NCI-H748 (cell line): ENCODE data around the gene NACA.
"Not testable (repeated sequence)": the region's sequence is repeated elsewhere in the genome, so short reads cannot be mapped to it uniquely, and the experiment has no call there.

ENCODE experiments used
- DNase-seq: peaks from one replicate; lab custom pipeline; 2025; ENCODE audit not compliant: unreplicated experiment; lab: John Stamatoyannopoulos, UW

NACA gene

DNA sequence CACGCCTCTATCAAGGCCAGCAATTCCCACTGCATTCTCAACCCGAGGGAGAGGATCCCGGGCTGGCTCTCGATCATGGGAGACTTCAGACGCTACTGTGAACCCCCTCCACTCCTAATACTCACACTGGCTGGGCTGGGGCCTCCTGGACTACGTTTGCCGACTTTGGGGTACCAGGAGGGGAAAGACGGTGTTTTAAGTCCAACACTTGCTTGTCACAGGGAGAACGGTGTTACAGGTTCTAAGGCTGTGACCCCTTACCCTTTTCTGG is 463 bp downstream of the NACA start:
- DNase-seq: peak; percentile 42

DNA sequence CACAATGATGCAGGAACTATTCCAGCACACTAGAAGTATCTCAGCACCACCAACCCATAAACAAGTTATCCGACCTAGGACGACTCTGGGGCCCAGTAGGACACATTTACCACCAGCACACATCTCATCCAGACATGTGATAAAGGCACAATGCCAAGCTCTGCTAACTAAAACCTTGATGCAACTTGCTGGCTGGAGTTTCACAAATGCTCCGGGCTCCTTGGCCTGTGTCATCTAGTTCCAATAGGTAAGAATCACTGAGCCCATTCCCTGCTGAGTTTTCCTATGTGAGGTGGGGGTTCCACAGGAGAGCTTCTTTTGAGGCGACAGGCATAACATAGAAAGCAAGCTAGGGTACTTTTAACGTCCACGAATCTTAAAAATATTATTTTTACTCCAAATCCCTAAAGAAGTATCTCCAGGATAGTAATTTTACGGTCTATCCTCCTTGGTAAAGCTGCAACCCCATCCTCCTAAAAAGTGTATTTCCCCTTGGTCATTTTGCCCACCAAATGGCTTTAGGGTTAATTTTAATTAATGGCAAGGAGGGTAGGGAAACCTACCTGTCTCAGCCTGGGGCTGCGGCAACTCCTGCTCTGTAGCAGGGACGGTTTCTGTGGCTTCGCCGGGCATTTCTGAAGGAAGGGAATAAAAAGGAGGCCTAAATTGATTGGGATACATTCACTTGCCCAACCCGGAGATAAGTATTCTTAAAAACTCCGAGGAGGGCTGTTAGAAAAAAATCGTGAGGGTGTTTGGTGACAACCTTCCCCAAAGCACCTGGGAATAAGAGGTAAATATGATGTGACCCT is 1.0 kb downstream of the NACA start:
- peak; percentile 37 for DNase-seq

DNA sequence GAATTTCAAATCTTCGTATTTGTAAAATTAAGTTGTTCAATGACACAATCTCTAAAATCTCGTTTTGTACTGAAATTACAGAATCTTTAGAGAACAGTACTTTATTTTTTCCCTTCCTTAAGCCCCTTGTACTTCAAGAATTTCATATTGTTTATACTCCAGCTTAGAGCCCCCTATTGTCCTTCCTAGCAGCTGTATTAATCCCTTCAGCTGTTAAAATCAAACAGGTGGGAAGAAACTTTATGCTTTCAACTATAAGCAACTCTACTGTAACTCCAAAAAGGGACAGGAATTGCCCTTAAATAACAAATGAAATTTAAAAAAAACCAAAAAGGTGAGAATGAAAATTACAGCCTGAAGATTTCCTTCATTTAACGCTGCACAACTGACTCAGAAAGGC is 1.7 kb downstream of the NACA start:
- no peak for DNase-seq

DNA sequence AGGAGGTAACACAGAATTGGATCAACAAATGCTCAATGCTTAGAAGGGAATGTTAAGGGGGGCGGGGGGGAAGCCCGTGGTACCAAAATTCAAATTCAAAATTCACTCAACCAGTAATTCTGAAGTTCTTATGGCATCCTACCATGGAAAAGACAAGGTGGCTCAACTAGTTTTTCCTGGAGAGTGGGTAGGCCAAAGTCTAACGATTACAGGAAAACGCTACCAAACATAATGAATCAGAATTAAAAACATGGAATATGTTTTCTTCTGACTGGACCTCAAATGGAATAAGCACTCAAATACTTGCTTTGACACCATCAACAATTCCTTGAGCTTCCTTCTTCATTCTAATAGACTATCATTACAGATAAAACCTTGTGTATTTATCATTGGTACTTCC is 2.3 kb downstream of the NACA start:
- DNase-seq: no peak

DNA sequence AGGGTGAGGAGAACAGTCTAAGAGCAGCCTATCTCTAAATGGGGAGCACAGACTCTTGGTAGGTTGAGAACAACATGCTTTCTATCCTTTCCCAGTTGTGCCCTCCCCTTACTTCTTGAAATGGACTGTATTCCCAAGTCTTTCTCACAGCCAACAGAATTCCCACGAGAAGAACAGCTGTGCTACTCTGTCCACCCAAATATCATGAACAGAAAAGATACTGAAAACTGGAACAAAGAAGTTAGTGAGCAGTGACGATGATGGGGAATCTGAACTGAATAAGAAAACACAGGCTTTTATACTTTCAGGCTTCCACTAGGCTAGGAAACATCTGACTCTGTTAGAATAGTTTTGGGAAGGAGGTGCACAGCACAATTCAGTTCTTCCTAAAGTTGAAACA is 3.4 kb downstream of the NACA start:
- no peak for DNase-seq

DNA sequence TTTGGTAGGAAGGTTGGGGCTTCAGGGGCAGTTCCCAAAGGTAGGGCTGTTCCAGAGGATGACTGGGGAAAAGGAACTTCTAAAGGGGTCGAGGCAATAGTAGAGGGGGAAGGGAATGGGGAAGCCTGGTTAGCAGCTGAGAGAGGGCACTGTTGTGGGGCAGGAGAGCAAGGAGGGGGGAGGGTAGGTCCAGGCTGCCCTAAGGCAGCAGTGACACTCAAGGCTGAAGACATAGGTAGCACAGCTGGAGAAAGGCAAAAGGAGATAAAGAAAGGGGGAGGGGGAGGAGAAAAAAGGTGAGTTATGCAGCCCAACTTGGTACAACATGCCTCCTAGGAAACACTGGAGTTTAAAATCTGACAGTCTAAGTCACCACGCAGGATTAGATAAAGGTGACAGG is 3.9 kb downstream of the NACA start:
- DNase-seq: no peak

DNA sequence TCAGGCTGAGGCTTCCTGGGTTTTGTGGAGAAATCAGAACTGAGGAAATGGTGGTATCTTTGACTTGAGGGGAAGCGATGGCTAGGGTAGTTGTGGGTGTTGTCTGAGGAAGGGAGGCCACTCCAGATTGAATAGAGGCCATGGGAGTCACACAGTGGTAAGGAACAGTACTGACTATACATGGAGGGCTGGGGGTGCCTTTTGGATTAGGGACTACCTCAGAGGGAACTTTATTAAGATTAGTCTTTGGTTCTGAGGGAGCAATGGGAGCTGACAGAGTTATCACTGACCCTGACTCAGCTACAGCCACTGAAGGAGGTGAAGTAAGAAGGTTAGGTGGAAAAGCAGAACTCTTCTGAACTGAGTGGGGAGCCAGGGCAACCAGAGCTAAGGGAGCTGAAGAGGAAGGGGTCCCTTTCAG is 4.4 kb downstream of the NACA start:
- DNase-seq: no peak

DNA sequence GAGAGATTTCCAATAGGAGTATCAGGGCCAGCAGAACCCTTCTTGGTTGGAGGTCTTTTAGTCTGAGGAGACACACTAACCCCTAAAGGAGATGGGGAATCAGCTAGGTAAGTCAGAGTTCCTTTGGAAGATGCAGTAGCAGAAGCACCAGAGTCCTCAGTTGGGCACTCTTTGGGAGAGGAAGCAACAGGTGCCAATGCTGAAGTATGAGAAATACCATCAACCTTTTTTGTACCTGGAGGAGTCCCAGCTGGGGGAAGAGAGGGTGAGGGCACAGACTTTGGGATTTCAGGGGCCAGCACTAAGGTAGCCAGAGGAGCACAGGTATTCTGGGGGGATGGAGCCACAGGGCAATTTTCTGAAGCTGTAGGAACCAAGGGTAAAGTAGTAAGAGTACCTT is 6.0 kb downstream of the NACA start:
- no peak for DNase-seq

DNA sequence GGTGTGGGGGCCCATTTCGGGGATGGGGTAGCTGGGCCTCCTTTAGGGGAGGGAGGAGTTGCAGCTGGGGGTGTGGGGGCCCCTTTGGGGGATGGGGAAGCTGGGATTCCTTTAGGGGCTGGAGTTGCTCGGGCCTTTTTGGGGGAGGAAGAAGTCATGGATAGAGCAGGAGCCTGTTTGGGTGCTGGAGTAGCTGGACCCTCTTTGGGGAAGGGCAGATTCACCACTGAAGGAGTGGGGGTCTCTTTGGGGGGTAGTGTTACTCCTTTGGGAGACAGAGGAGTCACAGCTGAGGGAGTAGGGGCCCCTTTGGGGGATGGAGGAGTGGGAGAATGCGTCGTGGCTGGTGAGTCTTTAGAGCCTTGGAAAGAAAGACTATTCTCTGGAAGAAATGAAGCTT is 6.5 kb downstream of the NACA start:
- DNase-seq: no peak

DNA sequence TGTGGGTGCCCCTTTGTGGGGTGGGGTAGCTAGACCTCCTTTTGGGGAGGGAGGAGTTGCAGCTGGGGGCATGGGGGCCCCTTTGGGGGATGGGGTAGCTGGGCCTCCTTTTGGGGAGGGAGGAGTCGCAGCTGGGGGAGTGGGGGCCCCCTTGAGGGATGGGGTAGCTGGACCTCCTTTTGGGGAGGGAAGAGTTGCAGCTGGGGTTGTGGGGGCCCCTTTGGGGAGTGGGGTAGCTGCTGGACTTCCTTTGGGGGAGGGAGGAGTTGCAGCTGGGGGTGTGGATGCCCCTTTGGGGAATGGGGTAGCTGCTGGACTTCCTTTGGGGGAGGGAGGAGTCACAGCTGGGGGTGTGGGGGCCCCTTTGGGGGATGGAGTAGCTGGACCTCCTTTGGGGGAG is 7.0 kb downstream of the NACA start:
- DNase-seq: no peak

DNA sequence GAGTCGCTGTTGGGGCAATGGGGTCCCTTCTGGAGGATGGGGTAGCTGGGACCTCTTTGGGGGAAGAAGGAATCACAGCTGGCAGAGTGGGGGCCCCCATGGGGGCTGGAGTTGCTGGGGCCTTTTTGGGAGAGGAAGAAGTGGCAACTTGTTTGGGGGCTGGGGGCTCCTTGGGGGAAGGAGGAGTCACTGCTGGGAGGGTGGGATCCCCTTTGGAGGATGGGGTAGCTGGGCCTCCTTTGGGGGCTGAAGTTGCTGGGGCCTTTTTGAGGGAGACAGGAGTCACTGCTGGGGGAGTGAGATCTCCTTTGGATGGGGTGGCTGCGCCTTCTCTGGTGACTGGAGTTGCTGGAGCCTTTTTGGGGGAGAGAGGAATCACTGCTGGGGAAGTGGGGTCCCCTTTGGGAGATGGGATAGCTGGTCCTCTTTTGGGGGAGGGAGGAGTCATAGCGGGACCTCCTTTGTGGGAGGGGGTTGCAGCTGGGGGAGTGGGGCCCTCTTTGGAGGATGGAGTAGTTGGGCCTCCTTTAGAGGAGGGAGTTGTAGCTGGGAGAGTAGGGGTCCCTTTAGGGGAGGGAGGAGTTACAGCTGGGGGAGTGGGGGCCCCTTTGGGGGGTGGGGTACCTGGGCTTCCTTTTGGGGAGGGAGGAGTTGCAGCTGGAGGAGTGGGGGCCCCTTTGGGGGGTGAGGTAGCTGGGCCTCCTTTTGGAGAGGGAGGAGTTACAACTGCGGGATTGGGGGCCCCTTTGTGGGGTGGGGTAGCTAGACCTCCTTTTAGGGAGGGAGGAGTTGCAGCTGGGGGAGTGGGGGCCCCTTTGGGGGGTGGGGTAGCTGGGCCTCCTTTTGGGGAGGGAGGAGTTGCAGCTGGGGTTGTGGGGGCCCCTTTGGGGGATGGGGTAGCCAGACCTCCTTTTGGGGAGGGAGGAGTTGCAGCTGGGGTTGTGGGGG is 7.9 kb downstream of the NACA start:
- DNase-seq: no peak

DNA sequence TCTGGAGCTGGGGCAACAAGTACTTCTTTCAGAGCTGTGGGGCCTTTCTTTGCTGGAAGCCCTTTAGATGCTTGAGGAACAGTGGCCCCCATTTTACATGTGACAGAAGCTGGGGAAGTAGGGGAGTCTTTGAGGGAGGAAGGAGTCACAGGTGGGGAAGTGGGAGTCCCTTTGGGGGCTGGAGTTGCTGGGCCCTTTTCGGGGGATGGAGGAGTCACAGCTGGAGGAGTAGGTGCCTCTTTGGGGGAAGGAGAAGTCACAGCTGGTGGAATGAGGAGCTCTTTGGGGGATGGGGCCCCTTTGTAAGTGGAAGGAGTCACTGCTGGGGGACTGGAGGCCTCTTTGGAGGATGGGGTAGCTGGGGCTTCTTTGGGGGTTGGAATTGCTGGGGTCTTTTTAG is 8.6 kb downstream of the NACA start:
- DNase-seq: no peak

DNA sequence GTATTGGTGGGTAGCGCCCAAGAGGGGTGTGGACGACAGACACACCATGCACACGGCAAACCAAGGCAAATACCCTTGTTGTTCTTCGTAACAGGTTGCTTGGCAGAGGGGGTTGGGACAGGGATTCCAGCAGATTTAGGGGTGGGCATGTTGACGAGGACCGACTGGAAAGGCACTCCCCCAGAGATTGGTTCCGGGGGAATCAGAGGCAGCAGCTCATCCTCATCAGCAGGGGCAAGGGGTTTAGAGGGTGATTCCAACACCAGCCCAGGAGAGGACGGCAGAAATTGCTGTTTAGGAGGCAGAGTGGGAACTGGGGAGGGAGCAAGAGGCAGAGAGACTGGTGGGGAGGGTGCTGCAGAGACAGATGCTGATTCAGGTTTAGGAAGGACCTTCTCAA is 9.3 kb downstream of the NACA start:
- DNase-seq: no peak

DNA sequence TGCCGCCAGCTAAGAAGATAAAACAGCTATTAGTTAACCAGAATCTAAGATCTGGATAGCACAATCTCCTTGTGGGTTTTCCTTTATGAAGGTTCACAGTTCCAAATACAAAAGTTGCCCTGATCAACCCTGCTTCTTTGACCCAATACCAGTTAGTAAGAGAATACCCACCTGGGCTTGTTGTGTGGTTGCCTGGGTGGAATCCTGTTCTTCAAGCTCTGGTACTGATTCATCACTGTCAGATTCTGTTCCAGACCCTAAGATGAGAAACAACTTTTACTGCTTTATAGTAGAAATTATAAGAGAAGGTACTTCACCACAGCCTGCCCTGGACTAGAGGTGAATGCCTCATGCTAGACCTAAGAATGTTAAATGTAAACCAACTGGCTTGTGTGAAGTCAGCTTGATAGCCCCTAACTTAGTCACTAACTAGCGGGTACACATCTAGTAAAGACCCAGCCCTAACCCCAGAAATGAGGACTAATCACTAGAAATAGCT is 10.6 kb downstream of the NACA start:
- no peak for DNase-seq

DNA sequence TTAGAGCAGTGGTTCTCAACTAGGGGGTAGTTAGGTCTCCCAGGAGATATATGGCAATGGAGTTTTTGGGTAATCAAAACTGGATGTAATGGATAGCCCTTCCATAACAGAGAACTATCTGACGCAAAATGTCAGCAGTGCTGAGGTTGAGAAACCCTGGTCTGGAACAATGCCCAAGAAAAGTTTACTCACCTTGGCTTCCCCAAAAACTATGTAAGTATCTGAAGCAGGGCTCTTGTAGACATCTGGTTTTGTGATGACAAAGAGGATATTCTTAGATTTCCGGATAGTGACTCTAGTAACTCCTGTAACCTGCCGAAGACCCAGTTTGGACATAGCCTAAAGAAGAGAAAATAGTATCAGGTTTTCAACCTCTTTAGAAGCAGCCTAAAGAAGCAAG is 11.8 kb downstream of the NACA start:
- no peak for DNase-seq

DNA sequence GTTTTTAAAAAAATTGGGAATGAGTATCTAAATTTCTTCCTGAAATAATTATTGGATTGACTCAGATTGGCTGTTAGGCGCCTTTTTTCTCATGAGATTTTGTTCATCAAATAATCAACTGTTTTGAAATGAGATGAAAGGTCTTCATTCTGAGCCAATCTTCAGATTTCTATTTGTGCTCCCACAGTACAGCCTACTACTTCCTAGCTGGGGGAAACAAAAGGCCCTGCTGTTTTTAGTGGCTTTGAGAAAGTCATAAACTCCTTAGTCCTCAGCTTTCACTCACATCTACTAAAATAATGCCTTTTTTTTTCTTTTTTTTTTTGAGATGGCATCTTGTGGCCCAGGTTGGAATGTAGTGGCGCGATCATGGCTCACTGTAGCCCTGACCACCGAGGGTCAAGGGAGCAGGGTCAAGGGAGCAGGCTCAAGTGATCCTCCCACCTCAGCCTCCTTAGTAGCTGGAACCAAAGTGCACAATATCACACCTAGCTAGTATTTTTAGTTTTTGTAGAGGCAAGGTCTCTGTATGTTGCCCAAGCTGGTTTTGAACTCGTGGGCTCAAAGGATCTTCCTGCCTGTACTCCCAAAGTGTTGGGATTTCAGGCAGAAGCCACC is 15.2 kb downstream of the NACA start:
- no peak for DNase-seq

DNA sequence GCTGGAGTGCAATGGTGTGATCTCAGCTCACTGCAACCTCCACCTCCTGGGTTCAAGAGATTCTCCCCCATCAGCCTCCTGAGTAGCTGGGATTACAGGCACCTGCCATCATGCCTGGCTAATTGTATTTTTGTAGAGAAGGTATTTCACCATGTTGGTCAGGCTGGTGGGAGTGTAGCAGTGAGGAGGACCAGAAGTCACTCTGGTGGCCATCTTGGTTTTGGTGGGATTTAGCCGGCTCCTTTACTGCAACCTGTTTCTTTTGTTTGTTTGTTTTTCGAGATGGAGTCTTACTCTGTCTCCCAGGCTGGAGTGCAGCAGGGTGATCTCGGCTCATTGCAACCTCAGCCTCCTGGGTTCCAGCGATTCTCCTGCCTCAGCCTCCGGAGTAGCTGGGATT is 20.6 kb downstream of the NACA start:
- DNase-seq: not testable (repeated sequence)

DNA sequence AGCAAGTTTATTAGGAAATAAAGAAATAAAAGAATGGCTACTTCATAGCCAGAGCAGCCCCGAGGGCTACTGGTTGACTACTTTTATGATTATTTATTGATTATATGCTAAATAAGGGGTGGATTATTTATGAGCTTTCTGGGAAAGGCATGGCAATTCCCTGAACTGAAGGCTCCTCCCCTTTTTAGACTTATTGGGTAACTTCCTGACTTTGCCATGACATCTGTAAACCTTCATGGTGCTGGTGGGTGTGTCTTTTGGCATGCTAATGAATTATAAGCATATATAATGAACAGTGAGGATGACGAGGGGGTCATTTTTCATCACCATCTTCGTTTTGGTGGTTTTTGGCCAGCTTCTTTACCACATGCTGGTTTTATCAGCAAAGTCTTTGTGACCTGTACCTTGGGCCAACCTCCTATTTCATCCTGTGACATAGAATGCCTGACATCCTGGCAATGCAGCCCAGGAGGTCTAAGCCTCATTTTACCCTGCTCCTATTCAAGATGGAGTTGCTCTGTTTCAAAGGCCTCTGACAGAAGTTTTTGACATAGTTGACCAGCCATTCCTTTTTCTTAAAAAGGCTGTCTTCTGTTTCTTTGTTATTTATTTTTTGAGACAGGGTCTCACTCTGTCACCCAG is 26.0 kb downstream of the NACA start:
- DNase-seq: no peak

DNA sequence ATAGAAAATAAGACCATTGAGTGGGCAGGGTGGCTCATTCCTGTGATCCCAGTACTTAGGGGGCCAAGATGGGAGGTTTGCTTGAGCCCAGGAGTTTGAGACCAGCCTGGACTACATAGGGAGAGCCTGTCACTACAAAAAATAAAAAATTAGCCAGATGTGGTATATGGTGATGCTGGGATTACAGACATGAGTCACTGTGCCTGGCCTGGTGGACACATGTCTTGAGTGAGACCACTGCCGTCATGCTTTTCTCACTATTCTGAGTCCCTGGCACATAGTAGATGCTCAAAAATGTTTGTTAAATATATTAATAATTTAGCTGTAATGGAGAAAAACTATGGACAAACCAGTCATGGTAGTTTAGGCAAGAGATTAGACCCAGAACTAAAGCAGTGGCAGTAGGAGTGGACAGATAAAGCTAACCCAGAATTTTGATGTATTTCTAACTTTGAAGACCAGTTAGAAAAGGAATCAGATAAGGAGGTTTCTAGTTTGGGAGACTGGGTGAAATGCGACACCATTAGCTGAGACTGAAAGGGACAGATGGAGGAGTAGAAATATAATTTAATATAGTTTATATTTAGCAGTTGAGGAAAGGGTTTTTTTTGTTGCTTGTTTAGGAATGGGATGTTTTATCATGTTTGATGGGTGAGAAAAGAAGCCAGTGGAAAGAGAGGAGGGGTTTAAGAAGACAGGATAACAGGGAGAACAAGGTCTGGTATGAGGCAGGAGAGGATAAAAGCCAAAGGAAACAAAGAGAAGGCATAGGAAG is 29.6 kb downstream of the NACA start:
- no peak for DNase-seq

DNA sequence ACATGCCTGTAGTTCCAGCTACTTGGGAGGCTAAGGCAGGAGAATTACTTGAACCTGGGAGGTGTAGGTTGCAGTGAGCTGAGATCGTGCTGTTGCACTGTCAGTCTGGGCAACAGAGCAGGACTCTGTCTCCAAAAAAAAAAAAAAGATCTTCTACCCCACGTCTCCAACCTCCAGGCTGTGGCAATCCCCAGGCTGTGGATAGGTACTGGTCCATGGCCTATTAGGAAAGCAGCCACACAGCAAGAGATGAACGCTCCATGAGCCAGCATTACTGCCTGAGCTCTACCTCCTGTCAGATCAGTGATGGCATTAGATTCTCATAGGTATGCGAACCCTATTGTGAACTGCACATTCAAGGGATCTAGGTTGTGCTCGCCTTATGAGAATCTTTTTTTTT is 30.9 kb downstream of the NACA start:
- DNase-seq: no peak

DNA sequence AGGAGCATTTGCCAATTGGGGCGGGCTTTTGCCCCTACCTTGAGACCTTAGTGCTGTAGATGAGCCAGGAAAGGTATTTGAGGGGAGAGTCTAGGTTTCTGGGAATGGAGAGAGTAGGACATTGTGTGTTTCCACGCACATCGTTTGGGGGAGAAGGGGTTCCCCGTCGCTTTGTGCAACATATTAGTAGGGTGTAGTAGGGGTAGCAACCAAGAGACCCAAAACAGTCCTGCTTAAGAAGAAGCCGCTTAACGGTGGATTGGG is 36.3 kb downstream of the NACA start:
- no peak for DNase-seq
